Right ventricle myocardium superior (tissue), 1 donor: ENCODE data around the gene ARVCF. TPM values are rescaled to one million over a fixed set of nuclear protein-coding genes. Genes with fewer than 3 reads are reported as not detected.
A peak's percentile ranks its signal among the peaks of the same experiment; 100 is the strongest.

Experiments used
- ATAC-seq: fragments of 200-7000 bp; cut with Tn5 transposase; one replicate; pipeline ENCODE4 v1.9.1; 2020; ENCODE audit warnings: mild to moderate bottlenecking; ENCODE audit not compliant: poor library complexity
- DNase-seq: peaks from one replicate; pipeline ENCODE4 v3.0.0-alpha.2; 2020
- intact Hi-C: fragments of 100-400 bp; cut with DNase I; formaldehyde crosslinking; loops from one replicate; pipeline ENCODE4 v1.11.2; 2022
- total RNA-seq: library from RNA; stranded (reverse); fragmentation: NEBNext Ultra II Directional; extraction: Animal tissue kit (Norgen Biotek cat#: 25700); gene quantifications from one replicate; pipeline ENCODE4 v1.2.1, GENCODE V29; 2021
- donor health status: DM: no; HTN: yes; CAD: no; lungs with severe emphysema.

The ARVCF gene
- total RNA-seq, 1 donor from 2014 or later = 31.4 TPM

- peak; percentile 69 for DNase-seq
- peak; percentile 32 for ATAC-seq
- intact Hi-C loops = no loop called here
Measured at GRCh38 chr22:19982991-19983578, 33.5 kb downstream of the ARVCF start.

- intact Hi-C loops = no loop called here
- ATAC-seq = no peak
- DNase-seq = peak; percentile 36
Measured at GRCh38 chr22:19981961-19982920, 34.4 kb downstream of the ARVCF start.

- ATAC-seq = no peak
- intact Hi-C loops = no loop called here
Measured at GRCh38 chr22:19981171-19981960, 35.3 kb downstream of the ARVCF start.

GRCh38 chr22:19980766-19981165, 35.9 kb downstream of the ARVCF start:
- ATAC-seq (no peak), DNase-seq (peak; percentile 28)
- intact Hi-C loops = no loop called here

More at GRCh38 chr22:19981171-19981960, 35.3 kb downstream of the ARVCF start:
- DNase-seq = peak; percentile 44

GRCh38 chr22:19979712-19980493, 36.7 kb downstream of the ARVCF start:
- intact Hi-C loops = loop anchor here (10.0 kb wide), 1 partner anchor 135 kb away; the partner anchor contains the start of genes RANBP1 and TRMT2A
- ATAC-seq (no peak), DNase-seq (no peak)

GRCh38 chr22:19978748-19979147, 37.9 kb downstream of the ARVCF start:
- no peak for DNase-seq
- intact Hi-C loops = loop anchor here (10.0 kb wide), 1 partner anchor 136 kb away; the partner anchor contains the start of genes RANBP1 and TRMT2A

GRCh38 chr22:19977296-19978243, 39.1 kb downstream of the ARVCF start:
- intact Hi-C loops = loop anchor here (10.0 kb wide), 1 partner anchor 137 kb away; the partner anchor contains the start of genes RANBP1 and TRMT2A
- ATAC-seq (no peak), DNase-seq (no peak)

More at GRCh38 chr22:19978748-19979147, 37.9 kb downstream of the ARVCF start:
- ATAC-seq = no peak

- DNase-seq (no peak), ATAC-seq (no peak)
- intact Hi-C loops = loop anchor here (10.0 kb wide), 1 partner anchor 138 kb away; the partner anchor contains the start of genes RANBP1 and TRMT2A
Measured at GRCh38 chr22:19976671-19977070, 40.0 kb downstream of the ARVCF start.

- intact Hi-C loops = loop anchor here (10.0 kb wide), 1 partner anchor 139 kb away; the partner anchor contains the start of genes RANBP1 and TRMT2A
- DNase-seq (no peak), ATAC-seq (no peak)
Measured at GRCh38 chr22:19975707-19976035, 41.0 kb downstream of the ARVCF start.

- no peak for DNase-seq
- intact Hi-C loops = loop anchor here (10.0 kb wide), 1 partner anchor 140 kb away; the partner anchor contains the start of genes RANBP1 and TRMT2A
- no peak for ATAC-seq
Measured at GRCh38 chr22:19974935-19975706, 41.5 kb downstream of the ARVCF start.

- intact Hi-C loops = loop anchor here (10.0 kb wide), 1 partner anchor 140 kb away; the partner anchor contains the start of genes RANBP1 and TRMT2A
- DNase-seq (no peak), ATAC-seq (peak; percentile 2)
Measured at GRCh38 chr22:19974268-19974861, 42.3 kb downstream of the ARVCF start.

GRCh38 chr22:19973551-19974267, 42.9 kb downstream of the ARVCF start:
- DNase-seq (no peak), ATAC-seq (no peak)
- intact Hi-C loops = loop anchor here (10.0 kb wide), 1 partner anchor 141 kb away; the partner anchor contains the start of genes RANBP1 and TRMT2A

- intact Hi-C loops = loop anchor here (10.0 kb wide), 1 partner anchor 142 kb away; the partner anchor contains the start of genes RANBP1 and TRMT2A
- DNase-seq (no peak), ATAC-seq (no peak)
Measured at GRCh38 chr22:19972652-19973550, 43.7 kb downstream of the ARVCF start.

GRCh38 chr22:19972251-19972650, 44.4 kb downstream of the ARVCF start:
- ATAC-seq = no peak
- intact Hi-C loops = loop anchor here (10.0 kb wide), 1 partner anchor 143 kb away; the partner anchor contains the start of genes RANBP1 and TRMT2A
- no peak for DNase-seq
